ENCODE results near the gene TTC39C. TPM values are rescaled to one million over a fixed set of nuclear protein-coding genes. Genes with fewer than 3 reads are reported as not detected.

The TTC39C gene
- total and polyA plus RNA-seq, 2 donors (not counting 3 experiments of a cell fraction or from before 2014, with no cell fraction given), result 0.61 to 6.2 TPM

- dilution Hi-C loops (cut with MboI; ENCODE audit: extremely low pct_ligation_motif_present, low sequenced_read_pairs) (no loop called here), intact Hi-C loops (cut with micrococcal nuclease) (no loop called here)
- FAIRE-seq (no peak), DNase-seq (ENCODE audit: low read depth, low spot score) (no peak)
- no peak overlapping the region for H2AFZ ChIP-seq (ENCODE audit: low read depth, low read length)
- H3K36me3 ChIP-seq (ENCODE audit: control insufficient read depth in 2 of 2, extremely low read depth in 1 of 2, insufficient read depth in 2 of 2, low read length in 2 of 2), result no peaks in the 10 kb centered on the region
- BruUV-seq (replicated peaks), result no TSS peak
- POLR2A ChIA-PET, result no interaction called here
- CTCF ChIA-PET, result no interaction called here
- H3K4me3 ChIP-seq (replicated peaks in 1 of 3; ENCODE audit: insufficient read depth in 1 of 3, low read depth in 1 of 3, low read length in 3 of 3), result no peak overlapping the region
- H3K27me3 ChIP-seq (ENCODE audit: control insufficient read depth in 2 of 2, insufficient read depth in 2 of 2, low read length in 2 of 2), result no peaks in the 10 kb centered on the region
- no peaks in the 10 kb centered on the region for H3K9me3 ChIP-seq (replicated peaks; ENCODE audit: control insufficient read depth, insufficient read depth, low read length)
- H3K79me2 ChIP-seq (ENCODE audit: control insufficient read depth, insufficient read depth, low read length), result no peaks in the 10 kb centered on the region
- H4K20me1 ChIP-seq (replicated peaks; ENCODE audit: control insufficient read depth, extremely low read depth, insufficient read depth, low read length), result no peaks in the 10 kb centered on the region
- no peak for TF ChIP-seq GATA2 (IDR thresholded peaks at IDR 0.05; ENCODE audit: insufficient read depth, insufficient read length, low read depth, low read length)
- TF ChIP-seq MYC (IDR thresholded peaks at IDR 0.05; ENCODE audit: low read depth, low read length), result no peak
- no peak for TF ChIP-seq POLR2AphosphoS5 (IDR thresholded peaks at IDR 0.05; ENCODE audit: insufficient read depth, low read depth, low read length)
- TF ChIP-seq MAX (IDR thresholded peaks at IDR 0.05; ENCODE audit: insufficient read depth, insufficient read length), result no peak
- TF ChIP-seq CTCF (IDR thresholded peaks at IDR 0.05; ENCODE audit: extremely low read depth in 1 of 2, insufficient read depth in 1 of 2, low read depth in 1 of 2, low read length in 2 of 2), result no peak
- no peak for TF ChIP-seq FOS (IDR thresholded peaks at IDR 0.05; ENCODE audit: borderline replicate concordance, insufficient read depth, low read length)
- TF ChIP-seq EZH2 (IDR thresholded peaks at IDR 0.05; ENCODE audit: borderline replicate concordance, low read depth, low read length, severe bottlenecking), result no peak
- no peak for TF ChIP-seq POLR2A (IDR thresholded peaks at IDR 0.05; ENCODE audit: low read depth, low read length)
- no peak overlapping the region for H3K27ac ChIP-seq (ENCODE audit: insufficient read depth, low read depth, low read length)
- no peaks in the 10 kb centered on the region for H3K4me1 ChIP-seq (ENCODE audit: control insufficient read depth, extremely low read depth, insufficient read depth, low read length)
- H3K9ac ChIP-seq (replicated peaks; ENCODE audit: extremely low read depth, insufficient read depth, low read length), result no peak overlapping the region
- H3K4me2 ChIP-seq (ENCODE audit: insufficient read depth, low read length), result no peak overlapping the region
- no peaks in the 10 kb centered on the region for H3K9me1 ChIP-seq (replicated peaks; ENCODE audit: control insufficient read depth, extremely low read depth, insufficient read depth, low read length)
Measured at GRCh38 chr18:24060644-24061043, 46.1 kb downstream of the TTC39C start.
